Transverse colon (tissue), 4 donors: ENCODE measurements around the gene EVPL. TPM values are rescaled to one million over a fixed set of nuclear protein-coding genes. Genes with fewer than 3 reads are reported as not detected.

Source experiments
- DNase-seq: peaks from one replicate; pipeline ENCODE4 v3.0.0-alpha.2; 2019
- H3K27ac ChIP-seq, 4 donors: fragments of 200-600 bp; sonication (generic); 2 replicates each; pipeline ENCODE4 v1.5.1; 2016 to 2018; ENCODE audit warnings: inconsistent platforms in 4 of 4
- H3K27me3 ChIP-seq: fragments of 200-600 bp; sonication (generic); 2 replicates; pipeline ENCODE4 v1.5.1; 2017; ENCODE audit warnings: inconsistent platforms
- H3K36me3 ChIP-seq, 4 donors: fragments of 200-600 bp; sonication (generic); 2 replicates each; pipeline ENCODE4 v1.5.1; 2017 to 2019; ENCODE audit warnings: inconsistent platforms in 4 of 4
- H3K4me1 ChIP-seq, 4 donors: fragments of 200-600 bp; sonication (generic); 2 replicates each; pipeline ENCODE4 v1.5.1; 2017 to 2020; ENCODE audit warnings: inconsistent platforms in 4 of 4
- H3K4me3 ChIP-seq, 4 donors: fragments of 200-600 bp; sonication (generic); 1 replicate in 1 of 4; 2 replicates in 3 of 4; pipeline versions ENCODE4 v1.5.1 to v1.6.1; 2017 to 2019; ENCODE audit warnings: inconsistent platforms in 4 of 4
- H3K9me3 ChIP-seq, 2 donors: fragments of 200-600 bp; sonication (generic); 2 replicates each; pipeline ENCODE4 v1.5.1; 2017 to 2019; ENCODE audit warnings: inconsistent platforms in 2 of 2
- EP300 ChIP-seq: sonication (generic); formaldehyde crosslinking; IDR thresholded peaks from one replicate; pipeline ENCODE4 v1.6.1; 2017; ENCODE audit warnings: antibody characterized with exemption, low read depth
- POLR2A ChIP-seq: fragments of 450-650 bp; IDR thresholded peaks from one replicate; pipeline ENCODE4 v1.6.1; 2016; ENCODE audit warnings: antibody characterized with exemption, mild to moderate bottlenecking, moderate library complexity
- POLR2AphosphoS5 ChIP-seq, 3 donors: sonication (generic); formaldehyde crosslinking; IDR thresholded peaks; one replicate each; pipeline ENCODE4 v1.6.1; 2016; ENCODE audit warnings: antibody characterized with exemption in 3 of 3
- WGBS, 2 donors: methylation state at CpG; one replicate each; pipeline ENCODE4 v1.1.5; 2018; ENCODE audit warnings: low coverage in 1 of 2; 5-methylcytosine and 5-hydroxymethylcytosine counted together
- in situ Hi-C, 4 donors: fragments of 200-750 bp; cut with MboI; loops; one replicate each; pipeline versions ENCODE4 v1.15.0 to v1.15.1; 2017; ENCODE audit warnings: low sequenced_read_pairs in 3 of 4, low pct_ligation_motif_present in 1 of 4, low pct_unique_long_range_greater_than_20kb in 1 of 4
- intact Hi-C: fragments of 100-400 bp; cut with DNase I; formaldehyde crosslinking; loops from one replicate; pipeline ENCODE4 v1.15.1; 2023; ENCODE audit warnings: low total_unique reads
- total RNA-seq, 4 donors: library from RNA; depleted of rRNA; stranded (reverse); fragments of >200 nt; gene quantifications; one replicate each; pipeline ENCODE4 v1.1.0, GENCODE V29; 2016
- TF ChIP-seq, protein P1 (sequence below), 5 experiments: fragments of 200-600 bp in 3 of 5; fragments of 450-650 bp in 2 of 5; sonication (generic) in 3 of 5; IDR thresholded peaks; 1 replicate in 2 of 5; 2 replicates in 3 of 5; pipeline ENCODE4 v1.5.1; 2016 to 2017; ENCODE audit warnings: antibody characterized with exemption in 5 of 5, inconsistent platforms in 3 of 5, mild to moderate bottlenecking in 2 of 5, moderate library complexity in 1 of 5

EVPL gene
- total RNA-seq, 4 donors from 2014 or later = 17.1 to 23.7 (median 20.6) TPM

- in situ Hi-C loops = loop anchor here in 3 of 4 donors (10.0 to 25.0 kb wide), 2 partner anchors 270 to 273 kb away; no protein-coding TSS in a partner anchor
These were observed 12.8 kb downstream of the EVPL start for GRCh38 chr17:76014100-76014924.

DNA sequence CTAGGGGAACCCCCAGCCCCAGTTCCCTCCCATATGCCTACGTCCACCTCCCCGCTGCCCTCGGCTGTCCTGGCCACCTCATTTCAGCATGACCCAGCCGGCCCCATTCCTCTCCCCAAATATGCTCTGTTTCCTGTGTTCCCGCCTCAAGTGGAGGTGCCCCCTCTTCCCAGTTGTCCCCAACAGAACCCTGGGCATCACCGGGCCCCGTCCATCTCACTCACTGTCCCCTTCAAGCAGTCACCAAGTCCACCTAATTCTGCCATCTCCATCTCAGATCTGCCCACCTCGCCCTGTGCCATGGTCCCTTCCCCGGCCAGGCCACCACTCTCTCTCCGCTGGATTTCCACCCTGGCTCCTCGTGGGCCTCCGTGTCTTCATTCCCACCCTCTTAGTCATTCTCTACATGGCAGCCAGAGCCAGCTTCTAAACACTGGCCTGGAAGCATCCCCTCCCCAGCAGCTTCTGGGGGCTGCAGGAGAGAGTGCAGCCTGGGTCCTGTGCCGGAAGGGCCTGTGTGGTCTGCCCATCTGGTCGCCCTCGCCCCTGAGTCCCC is 13.7 kb downstream of the EVPL start:
- Histone ChIP-seq H3K4me1 (peaks cover 0 to 7% (median 3%) of the 10 kb centered on the region in 4 donors), H3K9me3 (no peaks in the 10 kb centered on the region), H3K27ac (no peak overlapping the region), H3K27me3 (no peaks in the 10 kb centered on the region), H3K36me3 (no peaks in the 10 kb centered on the region), H3K4me3 (no peak overlapping the region)
- no peak for DNase-seq
- intact Hi-C loops (loop anchor here (10.0 kb wide), 1 partner anchor 61 kb away; the partner anchor contains the start of genes GALR2, SRP68 and ZACN), in situ Hi-C loops (loop anchor here in 3 of 4 donors (10.0 to 25.0 kb wide), 2 partner anchors 271 to 274 kb away; no protein-coding TSS in a partner anchor)
- WGBS, 2 donors = 77 to 82% methylated on average over 12 to 15 of the region's 15 CpGs
- TF ChIP-seq POLR2AphosphoS5 (IDR thresholded peaks at IDR 0.05) = no peak

More at GRCh38 chr17:76014100-76014924, 12.8 kb downstream of the EVPL start:
- no peaks in the 10 kb centered on the region for H3K9me3 ChIP-seq
- 24% methylated on average over 19 of the region's 19 CpGs; no CpG with 5 or more reads in 1 of the 2 donors for WGBS, 2 donors
- peaks cover 0 to 7% (median 3%) of the 10 kb centered on the region in 4 donors for H3K4me1 ChIP-seq
- no peak for TF ChIP-seq POLR2AphosphoS5 (IDR thresholded peaks at IDR 0.05)
- TF ChIP-seq, protein P1, sequence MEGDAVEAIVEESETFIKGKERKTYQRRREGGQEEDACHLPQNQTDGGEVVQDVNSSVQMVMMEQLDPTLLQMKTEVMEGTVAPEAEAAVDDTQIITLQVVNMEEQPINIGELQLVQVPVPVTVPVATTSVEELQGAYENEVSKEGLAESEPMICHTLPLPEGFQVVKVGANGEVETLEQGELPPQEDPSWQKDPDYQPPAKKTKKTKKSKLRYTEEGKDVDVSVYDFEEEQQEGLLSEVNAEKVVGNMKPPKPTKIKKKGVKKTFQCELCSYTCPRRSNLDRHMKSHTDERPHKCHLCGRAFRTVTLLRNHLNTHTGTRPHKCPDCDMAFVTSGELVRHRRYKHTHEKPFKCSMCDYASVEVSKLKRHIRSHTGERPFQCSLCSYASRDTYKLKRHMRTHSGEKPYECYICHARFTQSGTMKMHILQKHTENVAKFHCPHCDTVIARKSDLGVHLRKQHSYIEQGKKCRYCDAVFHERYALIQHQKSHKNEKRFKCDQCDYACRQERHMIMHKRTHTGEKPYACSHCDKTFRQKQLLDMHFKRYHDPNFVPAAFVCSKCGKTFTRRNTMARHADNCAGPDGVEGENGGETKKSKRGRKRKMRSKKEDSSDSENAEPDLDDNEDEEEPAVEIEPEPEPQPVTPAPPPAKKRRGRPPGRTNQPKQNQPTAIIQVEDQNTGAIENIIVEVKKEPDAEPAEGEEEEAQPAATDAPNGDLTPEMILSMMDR (IDR thresholded peaks at IDR 0.05) = peak; percentile 94 to 99 (median 97)
- DNase-seq = peak; percentile 80
- no peaks in the 10 kb centered on the region for H3K27me3 ChIP-seq
- H3K36me3 ChIP-seq = no peaks in the 10 kb centered on the region
- intact Hi-C loops = loop anchor here (10.0 kb wide), 1 partner anchor 60 kb away; the partner anchor contains the start of genes GALR2, SRP68 and ZACN
- H3K4me3 ChIP-seq = no peak overlapping the region
- H3K27ac ChIP-seq = peak overlapping the region in 1 of 4 donors; percentile 10

DNA sequence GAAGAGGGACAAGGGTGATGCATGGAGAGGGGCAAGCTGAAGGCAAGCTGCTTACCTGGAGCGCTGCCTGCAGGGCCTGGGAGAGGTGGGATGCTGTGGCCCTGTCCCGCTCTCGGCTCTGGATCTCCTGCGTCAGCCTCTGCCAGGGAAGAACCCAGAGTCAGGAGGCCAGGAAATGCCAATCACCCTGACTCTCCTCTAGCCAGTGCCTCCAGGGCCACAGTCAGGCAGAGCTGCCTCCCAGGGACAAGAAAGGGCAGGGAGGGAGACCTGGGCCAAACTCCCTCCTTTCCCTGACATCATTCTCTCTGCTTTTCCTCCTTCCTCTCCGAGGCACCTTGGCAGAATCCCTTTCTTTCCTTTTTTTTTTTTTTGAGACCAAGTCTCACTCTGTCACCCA is 15.2 kb downstream of the EVPL start:
- TF ChIP-seq, protein P1 (IDR thresholded peaks at IDR 0.05) = no peak
- TF ChIP-seq EP300 (no peak), POLR2A (no peak), POLR2AphosphoS5 (IDR thresholded peaks at IDR 0.05) (no peak)
- H3K27me3 ChIP-seq = no peaks in the 10 kb centered on the region
- H3K36me3 ChIP-seq = no peaks in the 10 kb centered on the region
- no peak overlapping the region for H3K4me3 ChIP-seq
- H3K9me3 ChIP-seq = no peaks in the 10 kb centered on the region
- H3K4me1 ChIP-seq = peaks cover 0 to 7% (median 3%) of the 10 kb centered on the region in 4 donors
- H3K27ac ChIP-seq = no peak overlapping the region
- intact Hi-C loops (loop anchor here (10.0 kb wide), 1 partner anchor 63 kb away; the partner anchor contains the start of genes GALR2, SRP68 and ZACN), in situ Hi-C loops (loop anchor here in 3 of 4 donors (10.0 to 25.0 kb wide), 2 partner anchors 273 to 275 kb away; no protein-coding TSS in a partner anchor)
- DNase-seq = no peak
- 84% methylated on average over 5 of the region's 5 CpGs; no CpG with 5 or more reads in 1 of the 2 donors for WGBS, 2 donors

DNA sequence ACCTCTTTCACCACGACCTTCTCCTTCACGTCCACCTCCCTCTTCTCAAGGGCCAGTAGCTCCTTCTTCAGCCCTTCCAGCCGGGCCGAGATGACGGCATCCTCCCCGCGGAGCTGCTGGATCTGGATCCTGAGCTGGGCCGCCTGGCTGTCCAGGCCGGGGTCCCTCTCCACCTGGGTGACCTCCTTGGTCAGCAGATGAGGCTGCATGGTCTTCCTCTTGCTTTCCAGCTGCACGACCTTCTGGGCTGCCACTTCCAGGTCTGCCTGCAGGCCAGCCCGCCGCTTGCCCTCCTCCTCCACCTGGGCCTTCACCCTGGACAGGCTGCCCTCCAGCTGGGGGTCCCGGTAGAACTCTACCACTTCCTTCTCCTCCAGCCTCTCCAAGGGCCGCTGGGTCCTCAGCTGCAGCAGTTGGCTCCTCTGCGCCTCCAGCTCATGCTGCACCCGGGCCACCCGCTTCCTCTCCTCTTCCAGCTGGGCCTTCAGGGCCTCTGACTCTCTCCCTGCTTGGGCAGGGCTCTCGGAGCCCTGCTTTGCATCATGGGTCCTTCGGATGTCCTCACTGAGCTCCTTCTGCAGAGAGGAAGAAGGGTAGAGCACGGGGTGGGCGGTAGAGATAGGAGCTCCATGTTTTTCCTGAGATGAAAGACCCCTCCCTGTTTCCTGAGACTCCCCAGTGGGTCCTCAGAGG is 17.0 kb downstream of the EVPL start:
- in situ Hi-C loops = loop anchor here in 3 of 4 donors (5.0 to 25.0 kb wide), 4 partner anchors 95 to 277 kb away; no protein-coding TSS in a partner anchor
- no peaks in the 10 kb centered on the region for H3K36me3 ChIP-seq
- intact Hi-C loops = loop anchor here (10.0 kb wide), 1 partner anchor 65 kb away; the partner anchor contains the start of genes GALR2, SRP68 and ZACN
- no peak for DNase-seq
- no peak overlapping the region for H3K4me3 ChIP-seq
- WGBS, 2 donors = 86 to 93% methylated on average over 8 to 21 of the region's 21 CpGs
- no peaks in the 10 kb centered on the region for H3K27me3 ChIP-seq
- TF ChIP-seq POLR2AphosphoS5 (IDR thresholded peaks at IDR 0.05) (no peak), EP300 (no peak), POLR2A (no peak)
- TF ChIP-seq, protein P1 (IDR thresholded peaks at IDR 0.05) = no peak
- no peak overlapping the region for H3K27ac ChIP-seq
- no peaks in the 10 kb centered on the region for H3K9me3 ChIP-seq
- peaks cover 0 to 16% (median 4%) of the 10 kb centered on the region in 4 donors for H3K4me1 ChIP-seq
